ENCODE measurements around the gene MIR17HG. TPM values are rescaled to one million over a fixed set of nuclear protein-coding genes. Genes with fewer than 3 reads are reported as not detected.
"Not testable (repeated sequence)": the region's sequence is repeated elsewhere in the genome, so short reads cannot be mapped to it uniquely, and the experiment has no call there.

MIR17HG gene
- total and polyA plus RNA-seq, 2 experiments from 2014 or later = 0.20 to 0.43 TPM

DNA sequence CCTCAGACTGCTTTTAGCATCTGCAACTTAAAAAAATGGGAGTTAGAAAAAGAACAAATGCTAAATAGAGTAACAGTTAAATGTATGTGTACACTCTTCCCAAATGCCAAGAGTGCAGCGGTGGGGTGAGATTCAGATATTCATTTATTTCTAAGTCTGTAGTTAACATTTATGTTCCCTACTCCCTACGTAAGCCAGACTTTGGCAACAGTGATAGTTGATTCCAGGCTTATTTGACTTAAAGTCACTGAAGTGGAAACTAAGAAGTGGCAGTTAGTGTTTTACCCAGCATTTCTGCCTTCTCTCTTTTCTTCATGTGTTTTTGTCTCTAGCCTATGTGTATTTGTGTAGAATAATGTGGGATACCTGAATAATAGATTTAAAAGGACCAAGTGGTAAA, 4.5 kb downstream of the MIR17HG start:
- no peaks in the 10 kb centered on the region for H3K27me3 ChIP-seq (replicated peaks; ENCODE audit: insufficient read depth)
- peaks cover 43% of the 10 kb centered on the region for H3K79me2 ChIP-seq (ENCODE audit: insufficient read depth)
- H3K4me2 ChIP-seq (ENCODE audit: unreplicated experiment) = no peak overlapping the region
- WGBS, 2 experiments (ENCODE audit: low coverage in 1 of 2, low lambda C conversion rate in 2 of 2, missing lambda C conversion rate in 2 of 2) = 96 to 100% methylated on average over 2 of the region's 2 CpGs
- TF ChIP-seq EZH2phosphoT487 (IDR thresholded peaks at IDR 0.05; ENCODE audit: insufficient read depth, low read depth) (no peak), EZH2 (IDR thresholded peaks at IDR 0.05; ENCODE audit: insufficient read depth, poor library complexity, severe bottlenecking) (no peak)
- H3K9me2 ChIP-seq (ENCODE audit: insufficient read depth) = no peaks in the 10 kb centered on the region
- no peaks in the 10 kb centered on the region for H4K20me1 ChIP-seq (ENCODE audit: insufficient read depth)
- no peak for DNase-seq
- no peaks in the 10 kb centered on the region for H3K9me3 ChIP-seq (ENCODE audit: low read depth)
- peaks cover 31% of the 10 kb centered on the region; the same call in 1 of the 2 replicates for H3F3A ChIP-seq (ENCODE audit: insufficient read depth)
- no peak overlapping the region for H3K9ac ChIP-seq
- H3K4me3 ChIP-seq = no peak overlapping the region
- H3K27ac ChIP-seq = no peak overlapping the region
- in situ Hi-C loops (cut with MboI) = no loop called here
- no peak overlapping the region for H2AFZ ChIP-seq
- peaks cover 49% of the 10 kb centered on the region for H3K36me3 ChIP-seq (ENCODE audit: low read depth)
- H3K4me1 ChIP-seq (ENCODE audit: insufficient read depth) = peaks cover 17% of the 10 kb centered on the region

GRCh38 chr13:91352891-91353290, 5.4 kb downstream of the MIR17HG start:
- Histone ChIP-seq H3K79me2 (ENCODE audit: insufficient read depth) (peaks cover 43% of the 10 kb centered on the region), H3K4me1 (ENCODE audit: insufficient read depth) (peaks cover 17% of the 10 kb centered on the region), H3K36me3 (ENCODE audit: low read depth) (peaks cover 58% of the 10 kb centered on the region), H3F3A (ENCODE audit: insufficient read depth) (peaks cover 31% of the 10 kb centered on the region; the same call in 1 of the 2 replicates)
- H2AFZ ChIP-seq; DNase-seq; H3K27me3 ChIP-seq (replicated peaks; ENCODE audit: insufficient read depth); H3K4me2 ChIP-seq (ENCODE audit: unreplicated experiment); H3K9me2 ChIP-seq (ENCODE audit: insufficient read depth); H3K9me3 ChIP-seq (ENCODE audit: low read depth); in situ Hi-C loops (cut with MboI); H4K20me1 ChIP-seq (ENCODE audit: insufficient read depth); H3K4me3 ChIP-seq; H3K27ac ChIP-seq; H3K9ac ChIP-seq: not testable (repeated sequence)
- WGBS, 2 experiments (ENCODE audit: low coverage in 1 of 2, low lambda C conversion rate in 2 of 2, missing lambda C conversion rate in 2 of 2) = 76 to 95% methylated on average over 6 to 7 of the region's 7 CpGs

GRCh38 chr13:91353494-91353893, 6.0 kb downstream of the MIR17HG start:
- H3K27me3 ChIP-seq (replicated peaks; ENCODE audit: insufficient read depth) = no peaks in the 10 kb centered on the region
- no peaks in the 10 kb centered on the region for H4K20me1 ChIP-seq (ENCODE audit: insufficient read depth)
- no peak overlapping the region for H3K4me2 ChIP-seq (ENCODE audit: unreplicated experiment)
- in situ Hi-C loops (cut with MboI) = no loop called here
- H3K4me1 ChIP-seq (ENCODE audit: insufficient read depth) = peaks cover 17% of the 10 kb centered on the region
- no peak for DNase-seq
- no peak overlapping the region for H3K9ac ChIP-seq
- H3K9me2 ChIP-seq (ENCODE audit: insufficient read depth) = no peaks in the 10 kb centered on the region
- no peak for TF ChIP-seq EZH2phosphoT487 (IDR thresholded peaks at IDR 0.05; ENCODE audit: insufficient read depth, low read depth)
- TF ChIP-seq EZH2 (IDR thresholded peaks at IDR 0.05; ENCODE audit: insufficient read depth, poor library complexity, severe bottlenecking) = no peak
- peaks cover 43% of the 10 kb centered on the region for H3K79me2 ChIP-seq (ENCODE audit: insufficient read depth)
- H3K9me3 ChIP-seq (ENCODE audit: low read depth) = no peaks in the 10 kb centered on the region
- H3K4me3 ChIP-seq = no peak overlapping the region
- WGBS, 2 experiments (ENCODE audit: low coverage in 1 of 2, low lambda C conversion rate in 2 of 2, missing lambda C conversion rate in 2 of 2) = 50 to 54% methylated on average over 1 of the region's 1 CpG
- peaks cover 59% of the 10 kb centered on the region for H3K36me3 ChIP-seq (ENCODE audit: low read depth)
- H3F3A ChIP-seq (ENCODE audit: insufficient read depth) = peaks cover 31% of the 10 kb centered on the region; the same call in 1 of the 2 replicates
- no peak overlapping the region for H2AFZ ChIP-seq
- no peak overlapping the region for H3K27ac ChIP-seq

- H3K27ac ChIP-seq = no peak overlapping the region
- H4K20me1 ChIP-seq (ENCODE audit: insufficient read depth) = no peaks in the 10 kb centered on the region
- no peak overlapping the region for H3K9ac ChIP-seq
- H3K36me3 ChIP-seq (ENCODE audit: low read depth) = peaks cover 59% of the 10 kb centered on the region
- no peaks in the 10 kb centered on the region for H3K27me3 ChIP-seq (replicated peaks; ENCODE audit: insufficient read depth)
- TF ChIP-seq EZH2 (IDR thresholded peaks at IDR 0.05; ENCODE audit: insufficient read depth, poor library complexity, severe bottlenecking) = no peak
- H3K4me1 ChIP-seq (ENCODE audit: insufficient read depth) = peaks cover 8% of the 10 kb centered on the region; the same call in 1 of the 2 replicates
- WGBS, 2 experiments (ENCODE audit: low coverage in 1 of 2, low lambda C conversion rate in 2 of 2, missing lambda C conversion rate in 2 of 2) = 88 to 92% methylated on average over 6 of the region's 6 CpGs
- in situ Hi-C loops (cut with MboI) = no loop called here
- no peak overlapping the region for H2AFZ ChIP-seq
- peaks cover 27% of the 10 kb centered on the region; the same call in 1 of the 2 replicates for H3F3A ChIP-seq (ENCODE audit: insufficient read depth)
- no peaks in the 10 kb centered on the region for H3K9me2 ChIP-seq (ENCODE audit: insufficient read depth)
- no peak overlapping the region for H3K4me3 ChIP-seq
- H3K9me3 ChIP-seq (ENCODE audit: low read depth) = no peaks in the 10 kb centered on the region
- DNase-seq = no peak
- no peak overlapping the region for H3K4me2 ChIP-seq (ENCODE audit: unreplicated experiment)
- peaks cover 30% of the 10 kb centered on the region for H3K79me2 ChIP-seq (ENCODE audit: insufficient read depth)
Observed at GRCh38 chr13:91355099-91355825, 7.8 kb downstream of the MIR17HG start.
